ENCODE data around the gene ERGIC3.

The ERGIC3 gene

GRCh38 chr20:35561671-35562070, 19.8 kb downstream of the ERGIC3 start:
- no peak for DNase-seq (ENCODE audit: low read depth)

- no peak for DNase-seq (ENCODE audit: low read depth)
These were observed 20.7 kb downstream of the ERGIC3 start for GRCh38 chr20:35562541-35563110.

- DNase-seq (ENCODE audit: low read depth) = no peak
These were observed 22.0 kb downstream of the ERGIC3 start for GRCh38 chr20:35563834-35564233.

- DNase-seq (ENCODE audit: low read depth) = no peak
These were observed 23.0 kb downstream of the ERGIC3 start for GRCh38 chr20:35564905-35565304.

- DNase-seq (ENCODE audit: low read depth) = no peak
These were observed 26.8 kb downstream of the ERGIC3 start for GRCh38 chr20:35568645-35569044.

- DNase-seq (ENCODE audit: low read depth) = no peak
These were observed 29.7 kb downstream of the ERGIC3 start for GRCh38 chr20:35571555-35571954.

- DNase-seq (ENCODE audit: low read depth) = no peak
These were observed 31.0 kb downstream of the ERGIC3 start for GRCh38 chr20:35572838-35573237.

- no peak for DNase-seq (ENCODE audit: low read depth)
These were observed 34.1 kb downstream of the ERGIC3 start for GRCh38 chr20:35575958-35576357.

- no peak for DNase-seq (ENCODE audit: low read depth)
These were observed 34.9 kb downstream of the ERGIC3 start for GRCh38 chr20:35576816-35577215.

GRCh38 chr20:35578469-35578868, 36.6 kb downstream of the ERGIC3 start:
- no peak for DNase-seq (ENCODE audit: low read depth)

GRCh38 chr20:35579196-35579595, 37.3 kb downstream of the ERGIC3 start:
- no peak for DNase-seq (ENCODE audit: low read depth)

GRCh38 chr20:35582131-35582530, 40.3 kb downstream of the ERGIC3 start:
- DNase-seq (ENCODE audit: low read depth) = no peak

GRCh38 chr20:35582741-35583404, 41.0 kb downstream of the ERGIC3 start:
- DNase-seq (ENCODE audit: low read depth) = no peak

- DNase-seq (ENCODE audit: low read depth) = no peak
These were observed 42.0 kb downstream of the ERGIC3 start for GRCh38 chr20:35583636-35584560.

GRCh38 chr20:35586751-35587425, 45.0 kb downstream of the ERGIC3 start:
- no peak for DNase-seq (ENCODE audit: low read depth)

- no peak for DNase-seq (ENCODE audit: low read depth)
These were observed 45.6 kb downstream of the ERGIC3 start for GRCh38 chr20:35587436-35587835.

- no peak for DNase-seq (ENCODE audit: low read depth)
These were observed 46.5 kb downstream of the ERGIC3 start for GRCh38 chr20:35588397-35588796.

GRCh38 chr20:35592339-35592974, 50.6 kb downstream of the ERGIC3 start:
- no peak for DNase-seq (ENCODE audit: low read depth)

GRCh38 chr20:35595456-35595855, 53.6 kb downstream of the ERGIC3 start:
- no peak for DNase-seq (ENCODE audit: low read depth)

- no peak for DNase-seq (ENCODE audit: low read depth)
These were observed 54.0 kb downstream of the ERGIC3 start for GRCh38 chr20:35595901-35596300.

- no peak for DNase-seq (ENCODE audit: low read depth)
These were observed 55.3 kb downstream of the ERGIC3 start for GRCh38 chr20:35597186-35597585.

GRCh38 chr20:35598476-35598875, 56.6 kb downstream of the ERGIC3 start:
- DNase-seq (ENCODE audit: low read depth) = no peak
